Measurements from ENCODE around the gene SLC6A16.
"Not testable (repeated sequence)": the region's sequence is repeated elsewhere in the genome, so short reads cannot be mapped to it uniquely, and the experiment has no call there.

DNA sequence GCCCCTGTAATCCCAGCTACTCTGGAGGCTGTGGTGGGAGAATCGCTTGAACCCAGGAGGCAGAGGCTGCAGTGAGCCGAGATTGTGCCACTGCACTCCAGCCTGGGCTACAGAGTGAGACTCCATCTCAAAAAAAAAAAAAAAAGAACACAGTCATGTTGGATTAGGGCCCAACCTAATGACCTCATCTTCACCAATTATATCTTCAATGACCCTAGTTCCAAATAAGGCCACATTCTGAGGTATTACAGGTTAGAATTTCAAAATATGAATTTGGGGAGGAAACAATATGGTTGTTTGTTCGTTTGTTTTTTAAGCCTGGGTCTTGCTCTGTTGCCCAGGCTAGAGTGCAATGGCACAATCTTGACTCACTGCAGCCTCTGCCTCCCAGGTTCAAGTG is 48.2 kb upstream of the SLC6A16 start:
- TF ChIP-seq, protein P1, sequence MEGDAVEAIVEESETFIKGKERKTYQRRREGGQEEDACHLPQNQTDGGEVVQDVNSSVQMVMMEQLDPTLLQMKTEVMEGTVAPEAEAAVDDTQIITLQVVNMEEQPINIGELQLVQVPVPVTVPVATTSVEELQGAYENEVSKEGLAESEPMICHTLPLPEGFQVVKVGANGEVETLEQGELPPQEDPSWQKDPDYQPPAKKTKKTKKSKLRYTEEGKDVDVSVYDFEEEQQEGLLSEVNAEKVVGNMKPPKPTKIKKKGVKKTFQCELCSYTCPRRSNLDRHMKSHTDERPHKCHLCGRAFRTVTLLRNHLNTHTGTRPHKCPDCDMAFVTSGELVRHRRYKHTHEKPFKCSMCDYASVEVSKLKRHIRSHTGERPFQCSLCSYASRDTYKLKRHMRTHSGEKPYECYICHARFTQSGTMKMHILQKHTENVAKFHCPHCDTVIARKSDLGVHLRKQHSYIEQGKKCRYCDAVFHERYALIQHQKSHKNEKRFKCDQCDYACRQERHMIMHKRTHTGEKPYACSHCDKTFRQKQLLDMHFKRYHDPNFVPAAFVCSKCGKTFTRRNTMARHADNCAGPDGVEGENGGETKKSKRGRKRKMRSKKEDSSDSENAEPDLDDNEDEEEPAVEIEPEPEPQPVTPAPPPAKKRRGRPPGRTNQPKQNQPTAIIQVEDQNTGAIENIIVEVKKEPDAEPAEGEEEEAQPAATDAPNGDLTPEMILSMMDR (IDR thresholded peaks at IDR 0.05; ENCODE audit: insufficient read depth, low read length, poor library complexity, severe bottlenecking) = not testable (repeated sequence)
- not testable (repeated sequence) for TF ChIP-seq EZH2phosphoT487 (conservative IDR thresholded peaks at IDR 0.05; ENCODE audit: low read length)

Data from SU-DHL-6 (cell line).